ENCODE measurements around the gene STK16.
A peak's percentile ranks its signal among the peaks of the same experiment; 100 is the strongest.

STK16 gene

DNA sequence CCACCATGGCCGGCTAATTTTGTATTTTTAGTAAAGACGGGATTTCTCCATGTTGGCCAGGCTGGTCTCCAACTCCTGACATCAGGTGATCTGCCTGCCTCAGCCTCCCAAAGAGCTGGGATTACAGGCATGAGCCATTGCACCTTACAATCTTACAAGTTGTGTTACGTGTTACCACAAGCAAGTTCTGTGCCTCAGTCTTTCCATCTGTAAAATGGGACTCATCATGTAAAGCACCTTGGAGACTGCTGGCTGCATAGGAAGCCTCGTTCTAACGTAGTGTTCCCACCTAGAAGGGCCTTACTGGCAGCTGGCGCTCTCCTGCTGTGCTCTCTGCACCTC is 43.9 kb downstream of the STK16 start:
- DNase-seq (ENCODE audit: low spot score) = no peak

GRCh38 chr2:219289537-219290361 is 44.5 kb downstream of the STK16 start:
- no peak for DNase-seq (ENCODE audit: low spot score)

GRCh38 chr2:219290381-219291171 is 45.3 kb downstream of the STK16 start:
- no peak for DNase-seq (ENCODE audit: low spot score)

DNA sequence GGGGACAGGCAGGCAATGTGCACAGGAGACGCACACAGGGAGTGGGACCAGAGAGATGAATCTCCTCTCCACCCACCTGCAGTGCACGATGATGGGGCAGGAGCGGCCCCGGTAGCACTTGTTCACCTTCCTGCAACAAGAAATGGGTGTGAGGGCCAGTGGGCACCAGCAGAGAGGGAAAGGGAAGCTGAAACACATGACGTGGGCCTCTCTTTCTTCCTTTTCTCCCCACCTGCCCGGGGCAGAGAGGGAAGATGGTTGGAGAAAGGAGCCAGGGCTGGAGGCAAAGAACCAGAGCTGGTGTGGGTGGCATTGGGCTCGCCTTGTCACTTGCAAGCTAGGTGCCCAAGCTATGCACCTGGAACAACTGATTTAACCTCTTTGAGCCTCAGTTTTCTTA is 46.1 kb downstream of the STK16 start:
- no peak for DNase-seq (ENCODE audit: low spot score)

DNA sequence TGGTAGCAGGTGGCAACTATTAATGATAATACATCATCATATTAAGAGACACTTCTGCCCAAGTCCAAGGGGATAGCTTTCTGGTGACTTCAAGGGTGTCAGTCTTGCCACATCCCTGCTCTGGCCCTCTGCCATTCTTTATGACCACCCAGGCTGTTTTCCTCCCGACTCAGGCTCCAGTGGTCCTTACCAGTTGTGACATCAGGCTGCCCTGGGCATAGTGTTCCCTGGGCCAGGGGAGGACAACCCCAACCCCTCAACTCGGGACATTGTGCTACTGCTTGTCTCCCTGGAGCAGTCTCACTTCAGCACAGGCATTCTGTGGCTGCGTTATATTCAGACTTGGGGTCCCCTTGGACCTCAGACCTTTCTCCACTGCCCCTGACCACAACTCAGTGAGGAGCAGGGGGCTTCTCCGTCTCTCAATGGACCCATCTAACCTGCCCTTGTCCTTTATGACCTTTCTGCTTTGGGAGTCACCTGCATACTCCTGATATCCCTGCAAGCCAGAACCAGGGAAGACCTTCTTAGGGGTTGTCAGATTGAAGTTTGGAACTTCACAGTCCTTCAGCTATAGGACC is 46.7 kb downstream of the STK16 start:
- no peak for DNase-seq (ENCODE audit: low spot score)

- DNase-seq (ENCODE audit: low spot score) = no peak
Measured at GRCh38 chr2:219292616-219293015, 47.3 kb downstream of the STK16 start.

DNA sequence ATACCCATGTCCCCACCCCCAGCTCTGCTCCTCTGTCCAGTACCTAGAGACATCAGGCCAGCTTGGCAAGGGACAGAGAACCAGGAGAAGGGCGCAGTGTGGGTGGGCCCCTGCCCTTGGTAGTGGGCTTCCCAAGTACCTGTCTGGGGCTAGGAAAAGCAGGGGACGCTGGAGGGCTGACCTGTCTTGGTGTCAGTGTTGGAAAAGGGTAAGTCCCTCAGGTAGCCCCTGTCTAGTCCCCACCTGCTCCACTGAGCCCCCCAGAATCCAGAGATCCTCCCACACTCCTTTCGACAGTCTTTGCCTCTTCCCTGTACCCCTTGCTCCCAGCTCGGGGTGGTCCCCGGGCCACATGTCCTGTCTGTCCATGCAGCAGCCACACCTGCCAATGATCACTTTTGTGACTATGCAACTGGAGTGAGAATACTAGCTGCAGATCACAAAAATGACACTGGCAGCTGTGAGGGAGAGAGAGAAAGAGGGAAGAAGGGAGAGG is 48.5 kb downstream of the STK16 start:
- no peak for DNase-seq (ENCODE audit: low spot score)

- DNase-seq (ENCODE audit: low spot score) = peak; percentile 71
Measured at GRCh38 chr2:219294356-219295351, 49.4 kb downstream of the STK16 start.

DNA sequence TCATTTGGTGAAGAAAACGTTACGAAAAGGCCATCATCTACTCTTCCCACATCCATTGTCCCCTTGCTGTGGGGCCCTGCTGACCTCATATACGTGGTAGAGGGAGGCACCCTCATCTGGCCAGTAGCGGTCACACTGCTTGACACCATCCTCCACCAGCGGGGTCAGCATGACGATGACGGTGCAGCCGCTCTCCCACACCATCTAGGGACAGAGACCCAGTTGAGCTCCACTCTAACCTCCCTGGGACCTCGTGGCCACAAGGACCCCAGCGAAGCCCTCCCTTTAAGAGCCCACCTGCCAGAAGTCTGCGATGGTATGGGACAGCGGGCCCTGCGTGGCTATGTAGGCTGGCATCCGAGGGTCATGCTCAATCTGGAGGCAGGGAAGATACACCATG is 50.9 kb downstream of the STK16 start:
- no peak for DNase-seq (ENCODE audit: low spot score)

DNA sequence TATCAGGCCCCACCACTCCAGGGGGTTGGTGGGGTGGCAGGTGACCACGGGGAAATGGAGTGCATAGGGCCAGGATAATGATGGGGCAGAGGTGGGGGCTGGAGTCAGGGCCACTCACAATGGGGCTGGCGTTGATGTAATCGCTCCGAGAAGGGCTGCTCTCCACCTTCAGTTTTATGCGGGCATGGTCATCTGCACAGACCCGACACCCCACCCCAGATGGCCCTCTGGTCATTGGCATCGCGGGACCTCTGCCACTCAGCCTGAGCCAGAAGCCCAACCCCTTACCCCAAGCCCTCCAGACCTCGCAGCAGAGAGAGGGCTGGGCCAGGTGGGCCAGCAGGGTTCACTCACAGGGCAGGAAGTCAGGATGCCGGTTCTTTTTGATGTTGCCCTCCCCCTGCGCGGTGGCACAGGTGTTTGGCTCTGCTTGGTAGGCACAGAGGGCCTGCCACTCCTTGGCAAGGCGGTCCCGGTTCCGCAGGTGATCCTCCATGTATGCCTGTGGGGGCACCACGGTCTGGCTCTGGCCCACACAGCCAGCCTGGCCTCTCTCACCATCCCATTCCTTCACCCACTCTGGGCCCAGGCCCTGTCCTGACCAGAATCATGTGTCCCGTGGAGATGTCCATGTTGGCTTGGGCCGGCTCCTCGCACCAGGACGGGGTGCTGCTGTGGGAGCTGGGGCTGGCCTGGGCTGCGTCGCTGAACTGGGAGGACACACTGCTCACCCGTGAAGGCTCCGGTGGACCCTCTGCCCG is 51.5 kb downstream of the STK16 start:
- no peak for DNase-seq (ENCODE audit: low spot score)

DNA sequence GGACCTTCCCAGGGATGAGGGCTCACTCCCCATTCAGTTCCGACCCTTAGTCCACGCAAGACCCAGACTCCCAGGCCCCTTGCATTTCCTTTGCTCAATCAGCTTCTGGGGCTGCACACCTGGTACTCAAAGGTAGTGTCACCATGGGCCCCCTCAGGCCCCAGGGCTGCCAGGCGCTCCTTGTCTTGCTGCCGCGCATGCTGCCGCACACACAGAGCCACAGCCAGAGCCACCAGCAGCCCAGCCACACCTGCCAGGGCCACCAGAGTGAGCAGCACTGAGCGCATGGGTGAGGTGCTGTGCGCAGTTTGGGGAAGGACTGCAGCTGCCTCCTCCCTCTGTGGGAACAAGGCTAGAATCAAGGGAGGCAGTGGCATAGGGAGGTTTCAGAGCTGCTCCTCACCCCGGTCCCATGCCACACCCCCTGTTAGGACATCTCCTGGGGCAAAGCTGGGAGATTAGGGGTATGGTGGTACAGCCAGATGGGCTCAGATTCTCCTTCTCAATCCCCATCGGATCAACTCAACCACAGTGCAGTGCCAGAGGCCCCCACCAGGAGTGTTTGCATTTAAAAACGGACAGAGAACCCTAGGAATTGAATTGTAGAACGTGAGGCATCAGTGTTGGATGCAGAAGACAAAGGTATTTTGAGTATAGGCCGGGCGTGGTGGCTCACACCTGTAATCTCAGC is 52.6 kb downstream of the STK16 start:
- DNase-seq (ENCODE audit: low spot score) = no peak

DNA sequence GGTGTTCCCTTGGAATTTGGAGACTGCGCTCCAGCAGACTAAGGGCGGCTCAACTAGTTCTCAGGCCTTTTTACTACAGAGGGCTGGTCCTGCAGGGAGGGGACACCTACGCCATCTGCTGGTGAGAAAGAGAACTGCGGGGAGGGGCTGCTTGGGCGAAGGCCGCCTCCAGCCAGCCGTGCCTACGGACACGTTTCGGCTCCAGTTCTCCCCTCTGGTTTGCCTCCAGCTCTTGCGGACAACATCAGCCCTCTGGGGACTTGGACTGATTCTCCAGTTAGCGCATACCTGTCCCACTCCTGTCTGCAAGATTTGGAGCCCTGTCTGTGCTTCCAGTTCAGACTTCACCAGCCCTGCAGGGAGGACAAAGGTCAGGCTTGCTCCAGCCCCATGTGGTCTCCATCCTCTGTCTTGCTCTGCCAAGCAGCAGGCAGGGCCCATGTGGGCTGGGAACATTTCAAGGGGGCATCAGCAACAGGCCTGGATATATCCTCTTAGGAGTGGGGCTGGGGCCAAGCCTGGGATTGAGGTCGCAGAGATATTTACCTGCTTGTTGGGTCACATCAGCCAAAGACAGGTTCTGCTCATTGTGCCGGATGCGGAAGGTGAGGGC is 53.6 kb downstream of the STK16 start:
- DNase-seq (ENCODE audit: low spot score) = peak; percentile 61

DNA sequence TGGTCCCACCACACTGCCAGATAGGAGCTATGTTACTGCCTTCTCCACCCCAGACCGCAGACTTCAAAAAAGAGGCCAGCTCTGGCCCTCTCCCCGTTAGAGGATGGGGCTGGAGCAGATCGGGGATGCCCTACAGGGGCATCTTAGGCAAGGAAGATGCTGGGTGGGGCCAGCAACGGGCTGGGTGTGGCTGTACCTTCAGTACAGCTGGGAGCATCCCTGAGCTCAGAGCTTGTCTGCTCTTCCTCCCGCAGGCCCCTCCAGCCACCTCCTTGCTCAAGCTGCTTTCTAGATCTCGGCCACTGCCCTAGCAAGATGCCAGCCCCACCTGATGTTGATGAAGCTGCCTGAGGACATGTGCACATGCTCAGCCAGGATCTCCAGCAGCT is 54.1 kb downstream of the STK16 start:
- no peak for DNase-seq (ENCODE audit: low spot score)
